Neural cell (in vitro differentiated cells): Measurements from ENCODE around the gene TFB1M.

Experiments used
- CTCF ChIP-seq: fragments of 450-650 bp; IDR thresholded peaks from 2 replicates; pipeline ENCODE4 v1.5.1; 2014; ENCODE audit warnings: antibody characterized with exemption, mild to moderate bottlenecking, moderate library complexity; ENCODE audit not compliant: poor library complexity, severe bottlenecking
- EP300 ChIP-seq: fragments of 450-650 bp; conservative IDR thresholded peaks from 2 replicates; pipeline ENCODE4 v1.6.1; 2014; ENCODE audit warnings: antibody characterized with exemption, mild to moderate bottlenecking, moderate library complexity; ENCODE audit not compliant: poor library complexity, severe bottlenecking
- EZH2 ChIP-seq: fragments of 200-600, 300-800 bp; shearing (Covaris generic), sonication (generic); IDR thresholded peaks from 2 replicates; pipeline ENCODE4 v1.6.1; 2014; ENCODE audit warnings: antibody characterized with exemption, low read length, borderline replicate concordance, mild to moderate bottlenecking; ENCODE audit not compliant: insufficient read depth, poor library complexity, severe bottlenecking
- MXI1 ChIP-seq: fragments of 450-650 bp; conservative IDR thresholded peaks from 2 replicates; pipeline ENCODE4 v1.6.1; 2014; ENCODE audit warnings: antibody characterized with exemption, mild to moderate bottlenecking; ENCODE audit not compliant: poor library complexity, severe bottlenecking
- POLR2AphosphoS5 ChIP-seq: IDR thresholded peaks from 2 replicates; pipeline ENCODE4 v1.6.1; 2012
- RAD21 ChIP-seq: fragments of 450-650 bp; conservative IDR thresholded peaks from 2 replicates; pipeline ENCODE4 v1.6.1; 2014; ENCODE audit warnings: antibody characterized with exemption, mild to moderate bottlenecking, moderate library complexity
- REST ChIP-seq: IDR thresholded peaks from 2 replicates; pipeline ENCODE4 v1.6.1; 2012; ENCODE audit warnings: borderline replicate concordance
- SMC3 ChIP-seq: fragments of 450-650 bp; conservative IDR thresholded peaks from 2 replicates; pipeline ENCODE4 v1.6.1; 2014; ENCODE audit warnings: antibody characterized with exemption, mild to moderate bottlenecking, moderate library complexity; ENCODE audit not compliant: poor library complexity
- TAF1 ChIP-seq: IDR thresholded peaks from 2 replicates; pipeline ENCODE4 v1.6.1; 2012; ENCODE audit warnings: low read depth

GRCh38 chr6:155244434-155244833 is 69.8 kb downstream of the TFB1M start:
- no peak for TF ChIP-seq POLR2AphosphoS5
- TF ChIP-seq EZH2: no peak
- no peak for TF ChIP-seq CTCF
- TF ChIP-seq RAD21: no peak
- TF ChIP-seq SMC3: no peak
- TF ChIP-seq EP300: no peak
- no peak for TF ChIP-seq MXI1
- no peak for TF ChIP-seq TAF1
- TF ChIP-seq REST: no peak
